GM18508 (cell line): ENCODE results near the gene BAHD1.

Experiments used
- ATAC-seq: cut with Tn5 transposase; IDR thresholded peaks from one replicate; pipeline ENCODE4 v1.9.1; 2021; ENCODE audit warnings: moderate number of reproducible peaks; ENCODE audit not compliant: insufficient read depth, unreplicated experiment

The BAHD1 gene

GRCh38 chr15:40440743-40441564 is at the start of gene BAHD1:
Gene BAHD1 (plus strand): TSS chr15:40440953. CDS start chr15:40458465, 17,512 bp downstream.
- peak; percentile 73 for ATAC-seq

- no peak for ATAC-seq
Measured at GRCh38 chr15:40392986-40393948, 47.5 kb upstream of the BAHD1 start.

- ATAC-seq, result no peak
Measured at GRCh38 chr15:40397688-40398412, 42.9 kb upstream of the BAHD1 start.

GRCh38 chr15:40398413-40398873 is 42.3 kb upstream of the BAHD1 start:
- peak; percentile 53 for ATAC-seq

- ATAC-seq, result no peak
Measured at GRCh38 chr15:40399370-40399769, 41.4 kb upstream of the BAHD1 start.

- ATAC-seq, result peak; percentile 71
Measured at GRCh38 chr15:40405501-40406381, 35.0 kb upstream of the BAHD1 start, which contains the start of gene IVD. Gene IVD (plus strand): TSS chr15:40405795. CDS start chr15:40405828, 33 bp downstream.

- no peak for ATAC-seq
Measured at GRCh38 chr15:40407330-40407990, 33.3 kb upstream of the BAHD1 start.

GRCh38 chr15:40409366-40409765 is 31.4 kb upstream of the BAHD1 start:
- ATAC-seq, result no peak

GRCh38 chr15:40410476-40410875 is 30.3 kb upstream of the BAHD1 start:
- no peak for ATAC-seq

GRCh38 chr15:40412095-40412759 is 28.5 kb upstream of the BAHD1 start:
- no peak for ATAC-seq

- ATAC-seq, result no peak
Measured at GRCh38 chr15:40413036-40413435, 27.7 kb upstream of the BAHD1 start.

- ATAC-seq, result no peak
Measured at GRCh38 chr15:40414816-40415215, 25.9 kb upstream of the BAHD1 start.

GRCh38 chr15:40415226-40415625 is 25.5 kb upstream of the BAHD1 start:
- no peak for ATAC-seq

GRCh38 chr15:40416056-40416455 is 24.7 kb upstream of the BAHD1 start:
- ATAC-seq, result no peak

GRCh38 chr15:40418126-40418525 is 22.6 kb upstream of the BAHD1 start:
- no peak for ATAC-seq

- ATAC-seq, result no peak
Measured at GRCh38 chr15:40420071-40420713, 20.6 kb upstream of the BAHD1 start.

GRCh38 chr15:40420793-40421192 is 20.0 kb upstream of the BAHD1 start:
- no peak for ATAC-seq
